GF-D8 (cell line): Measurements from ENCODE around the gene GRID1.
"Not testable (repeated sequence)": the region's sequence is repeated elsewhere in the genome, so short reads cannot be mapped to it uniquely, and the experiment has no call there.

ENCODE experiments used
- DNase-seq: peaks from one replicate; lab custom pipeline; 2025; lab: John Stamatoyannopoulos, UW

GRID1 gene

GRCh38 chr10:86253091-86254072 lies 113.2 kb downstream of the GRID1 start:
- no peak for DNase-seq

GRCh38 chr10:86252556-86252955 lies 114.0 kb downstream of the GRID1 start:
- DNase-seq, result no peak

GRCh38 chr10:86252079-86252478 lies 114.5 kb downstream of the GRID1 start:
- no peak for DNase-seq

- no peak for DNase-seq
These were observed 115.2 kb downstream of the GRID1 start for GRCh38 chr10:86251426-86251825.

GRCh38 chr10:86250399-86250798 lies 116.2 kb downstream of the GRID1 start:
- DNase-seq, result no peak

GRCh38 chr10:86249794-86250193 lies 116.8 kb downstream of the GRID1 start:
- no peak for DNase-seq

- no peak for DNase-seq
These were observed 118.5 kb downstream of the GRID1 start for GRCh38 chr10:86248062-86248461.

GRCh38 chr10:86247588-86247987 lies 119.0 kb downstream of the GRID1 start:
- DNase-seq, result no peak

GRCh38 chr10:86247073-86247472 lies 119.5 kb downstream of the GRID1 start:
- no peak for DNase-seq

GRCh38 chr10:86246279-86246940 lies 120.2 kb downstream of the GRID1 start:
- no peak for DNase-seq

- DNase-seq, result no peak
These were observed 121.6 kb downstream of the GRID1 start for GRCh38 chr10:86245015-86245394.

- no peak for DNase-seq
These were observed 122.1 kb downstream of the GRID1 start for GRCh38 chr10:86244297-86245014.

GRCh38 chr10:86243651-86244155 lies 122.9 kb downstream of the GRID1 start:
- no peak for DNase-seq

GRCh38 chr10:86242761-86243160 lies 123.8 kb downstream of the GRID1 start:
- DNase-seq, result no peak

GRCh38 chr10:86238089-86238488 lies 128.5 kb downstream of the GRID1 start:
- not testable (repeated sequence) for DNase-seq

GRCh38 chr10:86234541-86235270 lies 131.9 kb downstream of the GRID1 start:
- no peak for DNase-seq

- peak; percentile 45 for DNase-seq
These were observed 132.5 kb downstream of the GRID1 start for GRCh38 chr10:86234107-86234506.

- DNase-seq, result no peak
These were observed 133.5 kb downstream of the GRID1 start for GRCh38 chr10:86233131-86233530.

- no peak for DNase-seq
These were observed 134.0 kb downstream of the GRID1 start for GRCh38 chr10:86232644-86233043.

- no peak for DNase-seq
These were observed 134.6 kb downstream of the GRID1 start for GRCh38 chr10:86231796-86232560.
